ENCODE data around the gene MANBA.
"Not testable (repeated sequence)": the region's sequence is repeated elsewhere in the genome, so short reads cannot be mapped to it uniquely, and the experiment has no call there.

The MANBA gene

DNA sequence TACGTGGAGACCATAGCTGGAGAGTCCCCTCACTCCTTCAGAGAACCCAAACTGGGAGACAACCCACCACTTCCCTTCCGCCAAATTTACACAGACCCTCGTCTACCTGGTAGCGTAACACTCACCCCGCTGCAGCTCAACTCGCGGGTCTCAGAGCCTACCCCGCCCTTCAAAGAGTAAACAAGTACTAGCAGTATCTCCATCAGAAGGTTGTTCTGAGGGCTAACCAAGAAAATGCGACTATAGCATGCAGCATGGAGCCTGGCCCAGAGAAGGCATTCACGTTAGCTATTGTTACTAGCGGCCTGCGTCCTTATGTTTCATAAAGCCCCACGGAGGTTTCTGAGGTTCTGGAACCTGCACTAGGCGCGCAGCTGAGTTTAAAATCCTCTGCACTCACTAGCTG, 531 bp upstream of the MANBA start:
- DNase-seq, result no peak

DNA sequence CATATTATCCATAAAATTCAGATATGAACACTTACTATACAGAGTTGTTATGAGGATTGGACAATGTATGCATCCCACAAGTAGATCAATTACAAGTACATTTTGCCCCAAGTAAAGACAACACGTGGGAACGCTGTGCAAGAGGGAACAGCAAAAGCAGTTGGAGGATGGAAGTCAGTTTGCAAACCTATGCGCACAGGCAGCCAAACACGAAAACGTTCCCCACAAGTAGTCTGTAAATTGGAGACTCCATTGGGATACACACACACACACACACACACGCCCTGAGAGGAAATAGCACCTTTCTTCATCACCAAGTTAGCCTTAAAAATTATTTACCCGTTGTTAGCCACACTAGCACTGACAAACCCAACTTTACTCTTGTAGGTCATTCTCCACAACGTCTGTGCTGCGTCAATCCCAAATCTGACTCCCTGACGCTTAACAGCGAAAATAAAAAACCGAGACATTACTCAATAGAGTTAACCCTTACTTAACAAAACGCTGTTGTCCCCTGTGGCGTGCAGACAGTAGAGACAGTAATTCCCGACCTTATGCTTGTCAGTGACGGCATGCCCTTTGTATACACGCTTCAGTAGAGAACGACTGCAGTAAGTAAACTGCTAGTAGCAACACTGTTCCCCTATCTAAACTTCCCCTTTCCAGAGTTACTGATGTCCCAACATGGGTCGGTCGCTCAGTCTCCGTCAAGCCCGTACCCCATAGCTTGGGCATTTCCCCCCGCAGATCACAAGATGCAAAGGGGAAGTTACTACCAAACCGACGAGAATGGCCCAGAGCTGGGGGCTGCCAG, 730 bp downstream of the MANBA start:
- peak; percentile 96 for DNase-seq

DNA sequence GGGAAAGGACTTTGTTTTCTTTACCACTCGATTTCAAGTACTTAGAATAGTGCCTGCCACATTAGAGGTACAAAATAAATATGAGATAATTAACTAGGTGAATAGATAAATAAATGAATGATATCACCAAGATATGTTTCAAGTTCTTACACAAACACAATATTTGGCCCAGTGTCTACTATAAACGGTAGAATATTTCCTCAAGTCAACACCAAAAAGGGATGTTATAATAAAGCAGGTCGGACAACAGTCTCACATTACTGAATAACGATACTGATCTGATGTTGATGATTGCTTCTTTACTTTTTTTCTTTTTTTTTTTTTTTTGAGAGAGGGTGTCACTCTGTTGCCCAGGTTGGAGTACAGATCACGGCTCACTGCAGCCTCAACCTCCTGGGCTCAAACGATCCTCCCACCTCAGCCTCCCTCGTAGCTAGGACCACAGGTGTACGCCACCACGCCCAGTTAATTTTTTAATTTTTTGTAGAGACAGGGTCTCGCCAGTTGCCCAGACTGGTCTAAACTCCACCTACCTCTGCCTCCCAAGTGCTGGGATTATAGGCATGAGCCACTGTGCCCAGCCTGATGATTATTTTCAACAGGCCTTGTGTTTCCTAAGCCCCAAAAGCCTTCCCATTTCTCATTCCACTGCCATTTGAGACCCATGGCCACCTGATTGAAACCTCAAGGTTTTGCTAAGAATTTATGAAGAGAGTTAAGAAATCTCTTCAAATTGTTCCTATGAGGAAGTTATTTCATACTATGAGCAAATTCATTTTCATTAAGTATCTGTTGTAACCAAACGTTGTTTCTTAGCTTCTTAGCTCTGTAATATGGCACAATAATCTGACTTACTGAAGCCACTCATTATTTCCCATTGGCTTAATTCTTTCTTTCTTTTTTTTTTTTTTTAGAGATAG, 2.3 kb downstream of the MANBA start:
- DNase-seq, result no peak

DNA sequence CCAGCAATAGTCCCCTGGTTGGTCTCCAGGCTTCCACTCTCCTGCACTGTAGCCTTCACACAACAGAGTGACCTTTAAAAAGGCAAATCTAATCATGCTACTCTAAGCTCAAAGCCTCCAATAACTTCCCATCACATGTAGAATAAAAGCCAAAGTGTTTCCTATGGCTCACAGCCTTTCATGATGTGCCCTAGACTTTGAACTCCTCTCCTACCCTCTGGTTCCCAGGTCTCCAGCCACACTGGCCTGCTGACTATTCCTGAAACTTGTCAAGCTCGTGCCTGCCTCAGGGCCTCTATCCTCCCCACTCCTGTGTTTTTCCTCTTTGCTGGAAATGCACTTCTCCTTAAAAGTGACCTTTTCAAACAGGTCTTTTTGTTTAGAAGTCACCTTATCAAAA, 3.1 kb downstream of the MANBA start:
- no peak for DNase-seq

DNA sequence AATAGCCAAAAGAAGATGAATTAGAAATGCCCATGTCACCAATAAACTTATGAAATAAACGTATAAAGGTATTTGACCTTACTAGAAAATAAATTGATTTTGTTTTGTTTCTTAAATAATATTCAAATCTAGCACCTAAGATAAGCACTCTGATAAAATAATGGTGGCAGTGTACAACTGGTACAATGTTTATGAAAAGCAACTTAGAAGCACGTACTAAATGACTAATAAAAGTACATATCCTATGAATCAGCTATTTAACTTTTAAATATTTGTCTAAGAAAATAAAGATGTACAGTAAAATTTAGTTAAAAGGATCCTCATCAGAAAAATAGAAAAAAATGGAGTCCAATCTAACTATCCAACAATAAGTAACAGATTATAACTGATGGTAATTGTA, 6.7 kb downstream of the MANBA start:
- no peak for DNase-seq

DNA sequence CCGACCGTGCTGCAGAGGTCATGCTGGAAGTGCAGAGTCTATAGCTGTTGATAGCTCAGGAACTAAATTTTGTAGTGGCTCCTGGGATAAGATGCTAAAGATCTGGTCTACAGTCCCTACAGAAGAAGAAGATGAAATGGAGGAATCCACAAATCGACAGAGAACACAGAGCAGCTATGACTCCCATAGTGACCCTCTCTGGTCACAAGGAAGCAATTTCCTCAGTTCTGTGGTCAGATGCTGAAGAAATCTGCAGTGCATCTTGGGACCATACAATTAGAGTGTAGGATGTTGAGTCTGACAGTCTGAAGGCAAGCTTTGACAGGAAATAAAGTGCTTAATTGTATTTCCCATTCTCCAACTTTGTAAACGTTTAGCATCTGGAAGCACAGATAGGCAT, 8.8 kb downstream of the MANBA start:
- no peak for DNase-seq

DNA sequence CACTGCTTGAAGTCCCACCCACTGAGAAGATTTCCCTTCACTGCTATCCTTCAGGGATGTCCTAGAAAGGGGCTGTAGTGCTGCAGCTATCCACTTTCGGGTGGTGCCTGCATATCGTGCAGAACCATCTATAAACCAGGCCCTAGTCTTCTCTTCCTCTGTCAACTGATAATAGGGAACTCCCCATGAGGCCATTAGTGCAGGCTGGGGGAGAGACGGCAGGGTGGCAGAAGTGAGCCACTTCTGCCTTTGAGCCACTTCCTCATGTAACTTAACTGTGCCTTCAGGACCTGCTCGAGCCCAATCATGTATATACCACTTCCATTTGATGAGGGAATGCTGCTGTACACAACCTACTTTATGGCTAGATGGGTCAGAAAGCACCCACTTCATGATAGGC, 17.4 kb downstream of the MANBA start:
- DNase-seq, result peak; percentile 42

DNA sequence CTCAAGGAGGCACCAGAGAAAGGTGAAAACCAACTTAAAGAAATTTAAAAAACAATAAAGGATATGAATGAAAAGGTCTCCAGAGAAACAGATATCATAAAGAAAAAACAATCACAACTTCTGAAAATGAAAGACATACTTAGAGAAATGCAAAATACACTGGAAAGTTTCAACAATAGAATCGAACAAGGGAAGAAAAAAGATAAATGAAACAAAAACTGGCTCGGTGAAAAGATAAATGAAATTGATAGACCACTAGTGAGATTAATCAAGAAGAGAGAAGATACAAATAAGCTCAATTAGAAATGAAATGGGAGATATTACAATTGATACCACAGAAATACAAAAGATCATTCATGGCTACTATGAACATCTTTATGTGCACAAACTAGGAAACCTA, 22.0 kb downstream of the MANBA start:
- not testable (repeated sequence) for DNase-seq

DNA sequence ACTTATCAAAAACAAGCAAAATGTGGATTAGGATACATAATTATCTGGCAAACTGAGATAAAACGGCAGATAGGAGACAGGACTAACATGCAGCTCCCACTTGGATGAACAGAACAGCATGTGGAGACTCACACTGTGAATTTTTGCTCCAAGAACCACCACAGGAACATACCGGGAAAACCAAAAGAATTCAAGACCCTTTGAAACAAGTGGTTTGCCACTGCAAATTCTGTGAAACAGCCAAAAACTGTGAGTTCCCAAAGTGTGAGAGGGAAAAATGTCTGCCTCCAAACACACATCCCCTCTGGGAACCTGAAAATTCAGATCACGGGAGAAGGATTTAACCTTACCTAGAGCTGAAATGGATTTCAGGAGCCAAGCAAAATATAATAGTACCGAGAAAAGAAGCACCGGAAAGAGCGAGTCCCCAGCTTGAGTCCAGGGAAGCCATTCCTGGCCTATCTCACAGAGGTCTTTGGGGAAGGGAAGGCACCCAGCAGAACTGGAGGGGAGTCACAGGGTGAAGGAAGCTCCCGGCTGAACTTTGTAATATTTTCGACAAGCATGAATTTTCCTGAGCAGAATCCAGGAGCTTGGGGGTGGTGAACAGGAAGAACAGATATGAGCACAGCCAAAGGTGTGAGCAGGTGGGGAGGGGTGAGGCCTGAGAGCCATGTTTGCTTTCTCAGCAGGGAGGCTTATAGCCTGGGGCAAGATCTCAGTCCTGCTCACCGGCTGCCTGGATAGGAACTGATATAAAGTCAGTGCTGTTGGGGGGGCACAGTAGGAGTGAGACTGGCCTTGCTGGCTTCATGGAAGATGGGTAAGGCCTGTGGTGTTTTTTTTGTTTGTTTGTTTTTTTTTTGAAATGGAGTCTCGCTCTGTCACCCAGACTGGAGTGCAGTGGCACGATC, 23.9 kb downstream of the MANBA start:
- no peak for DNase-seq

DNA sequence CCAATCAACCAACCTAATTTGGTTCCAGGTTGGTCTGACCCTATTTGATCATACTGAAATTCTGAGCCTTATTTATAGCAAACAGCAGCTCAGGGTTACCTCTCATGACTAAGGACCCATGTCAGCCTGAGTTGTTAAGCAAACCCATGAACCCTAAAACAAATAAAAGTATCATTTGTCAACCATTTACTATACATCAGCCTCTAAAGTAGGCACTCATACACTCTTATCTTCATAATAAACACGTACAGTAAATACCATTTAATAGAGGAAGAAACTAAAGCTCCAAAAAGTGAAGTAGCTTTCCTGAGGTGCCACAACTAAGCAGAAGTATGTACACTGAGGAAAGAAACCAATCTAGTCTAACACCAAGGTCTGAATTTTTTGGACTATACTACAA, 25.2 kb downstream of the MANBA start:
- DNase-seq, result no peak

DNA sequence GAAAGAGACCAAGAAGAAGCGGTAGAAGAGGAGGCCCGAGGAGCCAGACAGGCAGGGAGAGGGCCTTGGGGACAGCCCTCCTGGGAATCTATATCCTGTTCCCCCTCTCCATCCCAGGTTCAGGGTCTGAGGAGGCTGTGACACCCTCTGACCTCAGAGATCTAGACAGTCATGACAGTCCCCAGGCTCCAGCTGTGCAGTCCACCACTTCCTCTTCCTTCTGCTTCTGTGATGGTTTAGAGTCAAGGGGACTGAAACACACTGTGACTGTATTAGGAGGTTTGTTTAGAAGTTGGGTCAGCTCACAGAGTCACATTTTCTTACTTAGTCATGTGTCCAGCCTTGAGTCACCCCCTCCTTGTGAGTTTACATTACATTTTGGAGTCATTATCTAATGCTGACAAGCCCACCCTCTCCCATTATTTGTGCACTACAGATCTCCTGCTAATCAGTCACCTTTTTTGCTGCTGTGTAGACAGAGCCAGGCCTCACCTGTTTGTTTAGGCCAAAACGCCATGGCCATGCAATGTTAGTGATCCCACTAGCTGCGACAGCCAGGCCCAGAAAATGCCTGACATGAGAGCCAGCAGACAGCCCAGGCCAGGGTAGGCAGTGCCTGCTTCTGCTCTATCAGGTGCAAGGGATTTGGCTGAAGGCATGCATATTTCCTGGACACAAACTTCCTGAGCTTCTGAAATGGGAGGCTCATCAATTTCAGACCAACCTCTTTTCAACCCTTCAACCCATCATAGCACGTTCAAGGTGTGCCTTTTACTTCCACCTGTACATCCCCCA, 26.0 kb downstream of the MANBA start:
- peak; percentile 37 for DNase-seq

DNA sequence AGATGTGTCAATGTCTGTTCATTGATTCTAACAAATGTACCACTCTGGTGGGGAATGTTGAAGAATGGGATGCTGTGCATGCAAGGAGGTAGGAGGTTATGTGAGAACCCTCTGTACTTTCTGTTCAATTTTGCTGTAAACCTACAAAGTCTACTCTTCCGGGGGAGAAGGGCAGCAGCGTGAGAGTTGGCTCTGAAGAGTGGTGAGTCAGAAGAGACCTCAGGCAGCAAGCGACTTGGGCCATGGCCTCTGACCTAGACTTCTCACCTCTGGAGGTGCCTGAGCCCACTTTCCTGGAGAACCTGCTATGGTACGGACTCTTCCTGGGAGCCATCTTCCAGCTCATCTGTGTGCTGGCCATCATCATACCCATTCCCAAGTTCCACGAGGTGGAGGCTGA, 26.7 kb downstream of the MANBA start:
- DNase-seq, result no peak

DNA sequence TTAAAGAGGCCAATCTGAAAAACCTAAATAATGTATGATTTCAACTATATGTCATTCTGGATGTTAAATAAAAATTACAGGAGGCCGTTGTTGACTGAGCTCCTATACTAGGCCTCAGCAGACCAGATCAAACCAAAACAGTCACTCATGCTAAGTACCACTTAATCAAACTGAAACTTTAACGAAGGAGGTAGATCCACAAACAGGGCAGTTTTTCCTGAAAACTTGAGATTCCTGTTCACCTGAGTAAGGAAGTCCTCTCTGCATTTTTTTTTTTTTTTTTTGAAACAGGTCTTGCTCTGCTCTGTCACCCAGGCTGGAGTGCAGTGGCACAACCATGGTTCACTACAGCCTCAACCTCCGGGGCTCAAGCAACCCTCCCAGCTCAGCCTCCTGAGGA, 27.7 kb downstream of the MANBA start:
- no peak for DNase-seq

DNA sequence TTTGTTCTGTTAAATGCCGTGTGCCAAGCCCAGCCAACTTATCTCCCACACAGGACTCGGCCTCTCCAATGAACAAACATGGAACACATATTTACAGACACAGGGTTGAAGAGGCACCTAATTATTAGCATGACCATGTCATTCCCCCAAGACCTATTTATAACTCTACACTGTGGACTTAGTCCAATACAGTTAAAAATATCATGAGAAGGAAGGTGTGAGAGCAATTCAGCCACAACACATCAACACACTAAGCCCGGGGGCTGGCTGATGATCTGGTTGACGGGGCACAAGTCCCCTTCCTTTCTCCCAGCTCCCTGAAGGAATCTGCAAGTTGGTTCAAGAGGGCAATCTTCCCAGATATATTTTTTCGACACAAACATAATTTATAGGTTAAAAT, 28.1 kb downstream of the MANBA start:
- DNase-seq, result no peak

DNA sequence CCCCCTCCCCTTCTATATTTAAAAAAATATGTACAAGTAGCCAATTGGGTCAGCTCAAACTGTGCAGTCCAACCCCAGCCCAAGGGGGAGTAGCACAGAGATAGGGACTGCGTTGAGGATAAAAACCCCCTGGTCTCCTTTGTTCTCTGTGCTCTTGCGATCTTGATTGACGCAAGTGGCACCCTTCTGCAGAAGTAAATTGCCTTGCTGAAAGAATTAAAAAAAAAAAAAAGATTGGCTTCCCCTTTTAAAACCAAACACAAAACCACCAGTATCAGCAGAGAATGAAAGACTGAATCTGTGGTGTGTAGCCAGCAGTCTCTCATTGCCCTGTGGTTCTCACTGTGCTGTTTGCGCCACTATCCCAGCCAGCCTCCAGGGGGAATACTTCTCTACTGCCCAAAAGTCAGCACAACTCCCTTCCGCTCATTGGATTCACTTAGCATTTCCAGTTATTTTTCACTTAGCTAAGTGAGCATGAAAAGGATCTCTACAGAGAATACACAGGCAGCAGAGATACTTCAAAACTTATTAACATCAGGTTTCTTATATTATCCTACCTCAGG, 29.7 kb downstream of the MANBA start:
- no peak for DNase-seq

DNA sequence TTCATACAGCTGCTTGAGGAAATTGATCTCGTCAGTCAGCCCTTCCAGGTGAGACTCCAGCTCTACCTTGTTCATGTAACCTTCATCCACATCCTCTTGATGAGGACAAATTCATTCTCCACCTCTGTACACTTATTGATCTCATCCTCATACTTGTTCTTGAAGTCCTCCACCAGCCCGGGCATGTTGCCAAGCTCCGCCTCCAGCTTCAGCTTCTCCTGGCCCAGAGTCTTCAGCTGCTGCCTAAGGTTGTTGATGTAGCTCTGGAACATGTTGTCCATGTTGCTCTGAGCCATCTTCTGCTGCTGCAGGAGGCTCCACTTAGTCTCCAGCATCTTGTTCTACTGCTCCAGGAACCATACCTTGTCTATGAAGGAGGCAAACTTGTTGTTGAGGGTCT, 31.3 kb downstream of the MANBA start:
- DNase-seq, result not testable (repeated sequence)

DNA sequence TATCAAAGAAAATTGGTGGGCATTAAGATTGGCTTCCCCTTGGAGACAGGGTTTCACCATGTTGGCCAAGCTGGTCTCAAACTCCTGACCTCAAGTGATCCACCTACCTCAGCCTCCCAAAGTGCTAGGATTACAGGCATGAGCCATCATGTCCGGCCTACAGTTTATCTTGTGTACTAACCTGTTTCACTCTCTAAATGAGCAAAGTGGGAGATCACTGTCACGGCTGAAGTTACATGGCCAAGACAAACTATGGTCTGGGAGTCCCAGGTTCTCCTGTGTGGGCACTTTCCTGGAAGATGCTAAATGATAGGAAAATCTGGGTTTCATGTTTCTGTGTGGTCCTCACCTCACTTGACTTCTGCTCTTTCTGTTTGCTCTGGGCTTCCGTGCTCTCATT, 33.8 kb downstream of the MANBA start:
- not testable (repeated sequence) for DNase-seq

DNA sequence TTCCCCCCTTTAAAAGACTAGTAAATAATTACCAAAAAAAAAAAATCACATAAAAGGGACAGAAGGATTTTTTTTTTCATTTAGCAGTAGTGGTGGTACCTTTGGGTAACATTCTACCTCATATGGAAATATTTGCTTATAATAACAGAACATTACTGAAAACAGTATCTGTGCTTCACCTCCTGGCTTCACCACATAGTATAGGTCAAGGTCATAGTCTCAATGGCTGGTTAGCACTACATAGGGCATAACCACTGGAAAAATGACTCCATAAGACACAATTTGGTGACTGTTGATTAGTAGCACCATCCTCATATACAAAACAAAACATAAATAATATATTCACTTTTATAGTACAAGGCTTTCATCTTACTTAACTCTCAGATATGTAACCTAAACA, 34.7 kb downstream of the MANBA start:
- DNase-seq, result no peak

DNA sequence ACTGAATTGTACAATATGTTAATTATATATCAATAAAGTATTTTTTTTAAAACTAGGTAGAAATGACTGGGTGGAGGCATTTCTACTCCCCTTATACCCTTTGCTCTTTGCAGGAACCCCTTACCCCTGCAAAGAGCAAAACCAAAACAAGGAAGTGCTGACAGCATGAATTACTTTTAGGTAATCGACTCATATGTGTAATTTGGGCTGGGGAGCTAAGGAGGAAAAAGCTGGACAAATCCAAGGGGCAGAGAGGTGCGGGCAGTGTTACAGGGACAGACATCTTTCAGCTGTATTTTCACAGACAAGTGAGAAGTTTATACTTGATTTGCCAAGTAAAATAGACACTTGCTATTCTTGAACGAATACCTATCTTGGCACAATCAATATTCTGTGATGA, 35.5 kb downstream of the MANBA start:
- DNase-seq, result no peak

DNA sequence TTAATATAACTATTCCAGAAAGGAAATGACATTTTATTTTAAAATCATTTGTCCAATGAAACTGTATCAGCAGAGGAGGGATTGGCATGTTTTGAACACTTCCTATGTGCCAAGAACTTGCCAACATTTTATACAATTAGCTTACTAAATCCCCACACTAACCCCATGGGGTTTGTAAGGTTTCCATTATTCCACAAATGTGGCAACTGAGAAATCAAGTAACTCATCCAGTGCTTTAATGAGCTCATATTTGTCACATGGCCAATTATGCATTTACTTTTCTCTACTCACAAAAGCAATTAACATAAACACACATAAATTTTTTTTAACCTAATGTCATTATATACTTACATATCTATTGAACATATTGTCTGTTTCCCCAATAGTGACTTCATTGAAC, 37.3 kb downstream of the MANBA start:
- DNase-seq, result no peak

DNA sequence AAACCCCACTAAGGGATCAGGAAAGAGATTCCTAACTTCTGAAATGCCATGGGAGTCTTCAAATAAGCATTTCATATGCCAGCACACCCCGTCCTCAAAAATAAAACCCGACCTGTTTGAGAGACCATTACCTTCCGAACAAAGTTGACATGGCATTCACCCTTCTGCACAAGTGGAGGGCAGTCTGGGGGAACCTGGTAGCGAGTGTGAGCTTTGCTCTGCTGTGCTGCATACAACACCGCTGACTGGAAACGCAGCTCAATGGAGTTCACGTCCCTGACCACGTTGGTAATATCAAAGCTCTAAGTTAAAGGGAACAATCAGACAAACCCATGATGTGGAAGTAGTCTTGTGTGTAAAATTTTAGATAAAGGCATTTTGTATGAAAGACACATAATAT, 38.0 kb downstream of the MANBA start:
- DNase-seq, result no peak

All from SIG-M5 (cell line).